GM23338 (cell line): ENCODE results near the gene MPPED1. TPM values are rescaled to one million over a fixed set of nuclear protein-coding genes. Genes with fewer than 3 reads are reported as not detected.

ENCODE experiments used
- ATAC-seq: fragments of 200-7000 bp; cut with Tn5 transposase; 3 replicates; pipeline ENCODE4 v1.9.1; 2020
- DNase-seq: peaks from one replicate; pipeline ENCODE4 v3.0.0-alpha.2; 2015; ENCODE audit warnings: low spot score
- H2AFZ ChIP-seq: fragments of 200-600 bp; sonication (generic); 2 replicates; pipeline ENCODE4 v1.8.0; 2016; ENCODE audit warnings: antibody characterized with exemption, mild to moderate bottlenecking, moderate library complexity
- H3F3A ChIP-seq: fragments of 200-600 bp; sonication (generic); replicated peaks from 2 replicates; pipeline ENCODE4 v1.8.0; 2017; ENCODE audit warnings: antibody characterized with exemption, mixed run types, low read depth
- H3K27ac ChIP-seq: fragments of 200-600 bp; sonication (generic); 2 replicates; pipeline ENCODE4 v1.6.1; 2016; ENCODE audit warnings: low read depth
- H3K27me3 ChIP-seq: fragments of 200-600 bp; sonication (generic); 2 replicates; pipeline ENCODE4 v1.8.0; 2016; ENCODE audit warnings: mild to moderate bottlenecking, mixed run types, moderate library complexity; ENCODE audit not compliant: insufficient read depth
- H3K36me3 ChIP-seq: fragments of 200-600 bp; sonication (generic); 2 replicates; pipeline ENCODE4 v1.8.0; 2016; ENCODE audit warnings: mild to moderate bottlenecking; ENCODE audit not compliant: insufficient read depth
- H3K4me1 ChIP-seq: fragments of 200-600 bp; sonication (generic); 2 replicates; pipeline ENCODE4 v1.8.0; 2016; ENCODE audit warnings: mild to moderate bottlenecking, moderate library complexity; ENCODE audit not compliant: insufficient read depth
- H3K4me2 ChIP-seq: fragments of 200-600 bp; sonication (generic); 2 replicates; pipeline ENCODE4 v1.7.1; 2017; ENCODE audit warnings: mixed run types
- H3K4me3 ChIP-seq: fragments of 200-600 bp; sonication (generic); 2 replicates; pipeline ENCODE4 v1.6.1; 2016; ENCODE audit warnings: mixed run types
- H3K79me2 ChIP-seq: fragments of 200-600 bp; sonication (generic); replicated peaks from 2 replicates; pipeline ENCODE4 v1.8.0; 2017; ENCODE audit warnings: mild to moderate bottlenecking; ENCODE audit not compliant: insufficient read depth
- H3K9me2 ChIP-seq: fragments of 200-600 bp; sonication (generic); 2 replicates; pipeline ENCODE4 v1.8.0; 2017; ENCODE audit not compliant: insufficient read depth
- H4K20me1 ChIP-seq: fragments of 200-600 bp; sonication (generic); replicated peaks from 2 replicates; pipeline ENCODE4 v1.8.0; 2017; ENCODE audit warnings: mild to moderate bottlenecking; ENCODE audit not compliant: insufficient read depth
- H3K27ac Mint-ChIP-seq: 2 replicates; pipeline ENCODE4 v1.8.0; 2020; ENCODE audit warnings: inconsistent platforms, mild to moderate bottlenecking, moderate library complexity, mixed read lengths
- H3K27me3 Mint-ChIP-seq: 3 replicates; pipeline ENCODE4 v1.8.0; 2022; ENCODE audit warnings: low read depth, mild to moderate bottlenecking, moderate library complexity, mixed read lengths, inconsistent platforms; ENCODE audit not compliant: insufficient read depth, poor library complexity
- H3K36me3 Mint-ChIP-seq: 3 replicates; pipeline ENCODE4 v1.8.0; 2021; ENCODE audit warnings: low read depth, mild to moderate bottlenecking, inconsistent platforms, moderate library complexity, mixed read lengths
- H3K4me1 Mint-ChIP-seq: 3 replicates; pipeline ENCODE4 v1.8.0; 2020; ENCODE audit warnings: mild to moderate bottlenecking, inconsistent platforms, mixed read lengths
- H3K4me3 Mint-ChIP-seq: 3 replicates; pipeline ENCODE4 v1.8.0; 2021; ENCODE audit warnings: moderate library complexity, mild to moderate bottlenecking, inconsistent platforms, mixed read lengths
- H3K9me3 Mint-ChIP-seq: 3 replicates; pipeline ENCODE4 v1.8.0; 2020; ENCODE audit warnings: moderate library complexity, mild to moderate bottlenecking, inconsistent platforms, mixed read lengths
- CREB1 ChIP-seq: fragments of 250-450 bp; sonication (Bioruptor Pico); IDR thresholded peaks from 2 replicates; pipeline ENCODE4 v1.5.0; 2020; ENCODE audit warnings: low read depth, mild to moderate bottlenecking, moderate library complexity
- ETS1 ChIP-seq: IDR thresholded peaks from 2 replicates; pipeline ENCODE4 v1.6.1; 2016; ENCODE audit warnings: antibody characterized with exemption
- EZH2 ChIP-seq: fragments of 200-600 bp; sonication (generic); IDR thresholded peaks from one replicate; pipeline ENCODE4 v1.8.0; 2017; ENCODE audit warnings: antibody characterized with exemption, mild to moderate bottlenecking, low read depth; ENCODE audit not compliant: unreplicated experiment
- EZH2phosphoT487 ChIP-seq: fragments of 200-600 bp; sonication (generic); IDR thresholded peaks from one replicate; pipeline ENCODE4 v1.8.1; 2018; ENCODE audit warnings: antibody characterized with exemption; ENCODE audit not compliant: unreplicated experiment
- JUNB ChIP-seq: IDR thresholded peaks from one replicate; pipeline ENCODE4 v1.6.1; 2016; ENCODE audit warnings: antibody characterized with exemption; ENCODE audit not compliant: unreplicated experiment
- NANOG ChIP-seq: IDR thresholded peaks from 2 replicates; pipeline ENCODE4 v1.6.1; 2016; ENCODE audit warnings: antibody characterized with exemption, borderline replicate concordance
- POLR2AphosphoS5 ChIP-seq: IDR thresholded peaks from 2 replicates; pipeline ENCODE4 v1.6.1; 2016; ENCODE audit warnings: antibody characterized with exemption, low read depth
- REST ChIP-seq: IDR thresholded peaks from one replicate; pipeline ENCODE4 v1.6.1; 2018; ENCODE audit warnings: antibody characterized with exemption; ENCODE audit not compliant: unreplicated experiment
- STAT1 ChIP-seq: IDR thresholded peaks from one replicate; pipeline ENCODE4 v1.6.1; 2016; ENCODE audit warnings: antibody characterized with exemption; ENCODE audit not compliant: unreplicated experiment
- ZNF114 ChIP-seq: fragments of 250-450 bp; sonication (Bioruptor Pico); IDR thresholded peaks from 2 replicates; pipeline ENCODE4 v1.5.0; 2020; ENCODE audit warnings: mild to moderate bottlenecking, moderate library complexity
- ZNF331 ChIP-seq: fragments of 250-450 bp; sonication (Bioruptor Pico); IDR thresholded peaks from 2 replicates; pipeline ENCODE4 v1.5.0; 2020; ENCODE audit warnings: low read depth, mild to moderate bottlenecking, moderate library complexity
- polyA plus RNA-seq: library from polyadenylated mRNA; unstranded; fragments of >200 nt; fragmentation: Nextera tagmentation; extraction: Ambion mirVana; gene quantifications from 2 replicates; pipeline ENCODE4 v1.2.1, GENCODE V29; 2016
- total RNA-seq: library from RNA; depleted of rRNA; stranded (reverse); fragments of >200 nt; shearing (Covaris generic); gene quantifications from 2 replicates; pipeline ENCODE4 v1.2.3, GENCODE V29; 2014
- TF ChIP-seq, protein P1 (sequence below), 2 experiments: fragments of 200-600 bp in 1 of 2; sonication (generic) in 1 of 2; conservative IDR thresholded peaks; 2 replicates each; pipeline versions ENCODE4 v1.5.1 to v1.6.1; 2016 to 2017; ENCODE audit warnings: antibody characterized with exemption in 2 of 2, low read depth in 2 of 2, mild to moderate bottlenecking in 2 of 2, moderate library complexity in 1 of 2
- TF ChIP-seq, protein P2 (sequence below): fragments of 250-450 bp; sonication (Bioruptor Pico); IDR thresholded peaks from 2 replicates; pipeline ENCODE4 v1.5.0; 2020; ENCODE audit warnings: mild to moderate bottlenecking, moderate library complexity

Gene MPPED1
- total and polyA plus RNA-seq, 2 experiments from 2014 or later = 0.56 TPM; not detected in 1

DNA sequence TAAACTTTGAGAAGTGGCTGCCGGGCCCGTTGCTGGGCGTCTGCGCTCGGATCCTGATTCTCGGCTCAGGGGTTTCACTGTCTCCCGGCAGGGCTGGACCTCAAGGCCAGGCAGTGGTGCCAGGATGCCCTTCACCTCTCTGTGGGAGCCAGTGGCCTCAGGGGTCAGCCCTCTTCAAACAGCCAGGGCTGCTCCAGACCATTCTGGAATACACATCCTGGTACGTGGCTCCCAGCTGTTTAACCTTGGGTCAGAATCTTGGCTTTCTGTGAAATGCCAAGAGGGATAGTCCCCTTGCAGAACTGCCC is 70.5 kb downstream of the MPPED1 start:
- H3K4me3 ChIP-seq = no peak overlapping the region
- Mint-ChIP-seq H3K36me3 (no peaks in the 10 kb centered on the region), H3K4me1 (peaks cover 13% of the 10 kb centered on the region), H3K27ac (no peak overlapping the region), H3K9me3 (no peaks in the 10 kb centered on the region), H3K27me3 (peaks cover 10% of the 10 kb centered on the region), H3K4me3 (no peak overlapping the region)
- DNase-seq (peak; percentile 11), ATAC-seq (no peak)
- peak overlapping the region; percentile 66; the same call in 1 of the 2 replicates for H3K4me2 ChIP-seq
- H2AFZ ChIP-seq = peak overlapping the region; percentile 81; the same call in 1 of the 2 replicates
- no peak overlapping the region for H3K27ac ChIP-seq
- TF ChIP-seq ZNF114 (no peak), STAT1 (no peak), ZNF331 (CRISPR knock-in tag) (no peak), POLR2AphosphoS5 (no peak), EZH2 (no peak), JUNB (no peak), ETS1 (no peak), EZH2phosphoT487 (no peak), REST (no peak), CREB1 (CRISPR knock-in tag) (no peak), NANOG (no peak)
- TF ChIP-seq, protein P1, sequence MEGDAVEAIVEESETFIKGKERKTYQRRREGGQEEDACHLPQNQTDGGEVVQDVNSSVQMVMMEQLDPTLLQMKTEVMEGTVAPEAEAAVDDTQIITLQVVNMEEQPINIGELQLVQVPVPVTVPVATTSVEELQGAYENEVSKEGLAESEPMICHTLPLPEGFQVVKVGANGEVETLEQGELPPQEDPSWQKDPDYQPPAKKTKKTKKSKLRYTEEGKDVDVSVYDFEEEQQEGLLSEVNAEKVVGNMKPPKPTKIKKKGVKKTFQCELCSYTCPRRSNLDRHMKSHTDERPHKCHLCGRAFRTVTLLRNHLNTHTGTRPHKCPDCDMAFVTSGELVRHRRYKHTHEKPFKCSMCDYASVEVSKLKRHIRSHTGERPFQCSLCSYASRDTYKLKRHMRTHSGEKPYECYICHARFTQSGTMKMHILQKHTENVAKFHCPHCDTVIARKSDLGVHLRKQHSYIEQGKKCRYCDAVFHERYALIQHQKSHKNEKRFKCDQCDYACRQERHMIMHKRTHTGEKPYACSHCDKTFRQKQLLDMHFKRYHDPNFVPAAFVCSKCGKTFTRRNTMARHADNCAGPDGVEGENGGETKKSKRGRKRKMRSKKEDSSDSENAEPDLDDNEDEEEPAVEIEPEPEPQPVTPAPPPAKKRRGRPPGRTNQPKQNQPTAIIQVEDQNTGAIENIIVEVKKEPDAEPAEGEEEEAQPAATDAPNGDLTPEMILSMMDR (conservative IDR thresholded peaks at IDR 0.05; ENCODE audit: low read depth in 2 of 2) = no peak
- TF ChIP-seq, protein P2, sequence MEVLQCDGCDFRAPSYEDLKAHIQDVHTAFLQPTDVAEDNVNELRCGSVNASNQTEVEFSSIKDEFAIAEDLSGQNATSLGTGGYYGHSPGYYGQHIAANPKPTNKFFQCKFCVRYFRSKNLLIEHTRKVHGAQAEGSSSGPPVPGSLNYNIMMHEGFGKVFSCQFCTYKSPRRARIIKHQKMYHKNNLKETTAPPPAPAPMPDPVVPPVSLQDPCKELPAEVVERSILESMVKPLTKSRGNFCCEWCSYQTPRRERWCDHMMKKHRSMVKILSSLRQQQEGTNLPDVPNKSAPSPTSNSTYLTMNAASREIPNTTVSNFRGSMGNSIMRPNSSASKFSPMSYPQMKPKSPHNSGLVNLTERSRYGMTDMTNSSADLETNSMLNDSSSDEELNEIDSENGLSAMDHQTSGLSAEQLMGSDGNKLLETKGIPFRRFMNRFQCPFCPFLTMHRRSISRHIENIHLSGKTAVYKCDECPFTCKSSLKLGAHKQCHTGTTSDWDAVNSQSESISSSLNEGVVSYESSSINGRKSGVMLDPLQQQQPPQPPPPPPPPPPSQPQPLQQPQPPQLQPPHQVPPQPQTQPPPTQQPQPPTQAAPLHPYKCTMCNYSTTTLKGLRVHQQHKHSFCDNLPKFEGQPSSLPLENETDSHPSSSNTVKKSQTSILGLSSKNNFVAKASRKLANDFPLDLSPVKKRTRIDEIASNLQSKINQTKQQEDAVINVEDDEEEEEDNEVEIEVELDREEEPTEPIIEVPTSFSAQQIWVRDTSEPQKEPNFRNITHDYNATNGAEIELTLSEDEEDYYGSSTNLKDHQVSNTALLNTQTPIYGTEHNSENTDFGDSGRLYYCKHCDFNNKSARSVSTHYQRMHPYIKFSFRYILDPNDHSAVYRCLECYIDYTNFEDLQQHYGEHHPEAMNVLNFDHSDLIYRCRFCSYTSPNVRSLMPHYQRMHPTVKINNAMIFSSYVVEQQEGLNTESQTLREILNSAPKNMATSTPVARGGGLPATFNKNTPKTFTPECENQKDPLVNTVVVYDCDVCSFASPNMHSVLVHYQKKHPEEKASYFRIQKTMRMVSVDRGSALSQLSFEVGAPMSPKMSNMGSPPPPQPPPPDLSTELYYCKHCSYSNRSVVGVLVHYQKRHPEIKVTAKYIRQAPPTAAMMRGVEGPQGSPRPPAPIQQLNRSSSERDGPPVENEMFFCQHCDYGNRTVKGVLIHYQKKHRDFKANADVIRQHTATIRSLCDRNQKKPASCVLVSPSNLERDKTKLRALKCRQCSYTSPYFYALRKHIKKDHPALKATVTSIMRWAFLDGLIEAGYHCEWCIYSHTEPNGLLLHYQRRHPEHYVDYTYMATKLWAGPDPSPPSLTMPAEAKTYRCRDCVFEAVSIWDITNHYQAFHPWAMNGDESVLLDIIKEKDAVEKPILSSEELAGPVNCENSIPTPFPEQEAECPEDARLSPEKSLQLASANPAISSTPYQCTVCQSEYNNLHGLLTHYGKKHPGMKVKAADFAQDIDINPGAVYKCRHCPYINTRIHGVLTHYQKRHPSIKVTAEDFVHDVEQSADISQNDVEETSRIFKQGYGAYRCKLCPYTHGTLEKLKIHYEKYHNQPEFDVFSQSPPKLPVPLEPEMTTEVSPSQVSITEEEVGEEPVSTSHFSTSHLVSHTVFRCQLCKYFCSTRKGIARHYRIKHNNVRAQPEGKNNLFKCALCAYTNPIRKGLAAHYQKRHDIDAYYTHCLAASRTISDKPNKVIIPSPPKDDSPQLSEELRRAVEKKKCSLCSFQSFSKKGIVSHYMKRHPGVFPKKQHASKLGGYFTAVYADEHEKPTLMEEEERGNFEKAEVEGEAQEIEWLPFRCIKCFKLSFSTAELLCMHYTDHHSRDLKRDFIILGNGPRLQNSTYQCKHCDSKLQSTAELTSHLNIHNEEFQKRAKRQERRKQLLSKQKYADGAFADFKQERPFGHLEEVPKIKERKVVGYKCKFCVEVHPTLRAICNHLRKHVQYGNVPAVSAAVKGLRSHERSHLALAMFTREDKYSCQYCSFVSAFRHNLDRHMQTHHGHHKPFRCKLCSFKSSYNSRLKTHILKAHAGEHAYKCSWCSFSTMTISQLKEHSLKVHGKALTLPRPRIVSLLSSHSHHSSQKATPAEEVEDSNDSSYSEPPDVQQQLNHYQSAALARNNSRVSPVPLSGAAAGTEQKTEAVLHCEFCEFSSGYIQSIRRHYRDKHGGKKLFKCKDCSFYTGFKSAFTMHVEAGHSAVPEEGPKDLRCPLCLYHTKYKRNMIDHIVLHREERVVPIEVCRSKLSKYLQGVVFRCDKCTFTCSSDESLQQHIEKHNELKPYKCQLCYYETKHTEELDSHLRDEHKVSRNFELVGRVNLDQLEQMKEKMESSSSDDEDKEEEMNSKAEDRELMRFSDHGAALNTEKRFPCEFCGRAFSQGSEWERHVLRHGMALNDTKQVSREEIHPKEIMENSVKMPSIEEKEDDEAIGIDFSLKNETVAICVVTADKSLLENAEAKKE = no peak
- no peaks in the 10 kb centered on the region for H3K79me2 ChIP-seq
- H3K27me3 ChIP-seq = no peaks in the 10 kb centered on the region
- no peaks in the 10 kb centered on the region for H3K36me3 ChIP-seq
- H4K20me1 ChIP-seq = no peaks in the 10 kb centered on the region
- no peaks in the 10 kb centered on the region for H3F3A ChIP-seq
- peaks cover 10% of the 10 kb centered on the region; the same call in 1 of the 2 replicates for H3K4me1 ChIP-seq
- H3K9me2 ChIP-seq = no peaks in the 10 kb centered on the region
